GM12878 (cell line): ENCODE measurements around the gene PRKCE. TPM values are rescaled to one million over a fixed set of nuclear protein-coding genes. Genes with fewer than 3 reads are reported as not detected.

Source experiments
- ATAC-seq: fragments of 200-7000 bp; cut with Tn5 transposase; 3 replicates; pipeline ENCODE4 v1.9.1; 2020; ENCODE audit warnings: mild to moderate bottlenecking, moderate library complexity
- BruUV-seq: library from RNA; stranded (reverse); fragments of 400-500 nt; replicated peaks from 2 replicates; lab custom pipeline; 2021; lab: Mats Ljungman, UMichigan
- CTCF ChIA-PET: fragments of 300-600 bp; sonication (Branson Sonifier 250); formaldehyde crosslinking; extraction: SDS; loops from one replicate; lab custom pipeline; 2021; ENCODE audit warnings: inconsistent platforms; lab: Yijun Ruan, JAX
- POLR2A ChIA-PET: fragments of 350-600 bp; formaldehyde crosslinking; extraction: SDS; loops from one replicate; lab custom pipeline; 2021; ENCODE audit warnings: inconsistent platforms; lab: Charles Lee
- RAD21 ChIA-PET: fragments of 300-600 bp; sonication (Branson Sonifier 250); formaldehyde crosslinking; loops from one replicate; lab custom pipeline; 2023; ENCODE audit warnings: antibody characterized with exemption; ENCODE audit not compliant: unreplicated experiment; lab: Charles Lee
- SMC1A ChIA-PET: fragments of 300-600 bp; sonication (Branson Sonifier 250); formaldehyde crosslinking; loops from one replicate; lab custom pipeline; 2023; ENCODE audit not compliant: unreplicated experiment, uncharacterized antibody; lab: Charles Lee
- DNase-seq: peaks from one replicate; pipeline ENCODE4 v3.0.0-alpha.2; 2011; ENCODE audit warnings: low read depth, low spot score
- FAIRE-seq: peaks from 3 replicates; lab custom pipeline; 2011; peaks lifted over from hg19 to GRCh38; lab: Jason Lieb, UNC
- H2AFZ ChIP-seq: 2 replicates; pipeline ENCODE4 v1.6.0; 2011; ENCODE audit warnings: low read depth, low read length, control low read depth; ENCODE audit not compliant: control insufficient read depth
- H3K27ac ChIP-seq: 2 replicates; pipeline ENCODE4 v1.5.1; 2011; ENCODE audit warnings: control low read depth; ENCODE audit not compliant: control insufficient read depth, insufficient read depth
- H3K27me3 ChIP-seq, 2 experiments: replicated peaks in 1 of 2; 2 replicates each; pipeline versions ENCODE4 v1.6.0 to v1.6.1; 2011; ENCODE audit warnings: low read length in 1 of 2; ENCODE audit not compliant: control insufficient read depth in 2 of 2, insufficient read depth in 2 of 2
- H3K36me3 ChIP-seq, 2 experiments: 2 replicates each; pipeline ENCODE4 v1.5.1; 2011; ENCODE audit warnings: low read length in 1 of 2; ENCODE audit not compliant: control insufficient read depth in 2 of 2, insufficient read depth in 2 of 2
- H3K4me1 ChIP-seq: 2 replicates; pipeline ENCODE4 v1.6.1; 2011; ENCODE audit warnings: mild to moderate bottlenecking, low read length, moderate library complexity, mixed read lengths; ENCODE audit not compliant: control insufficient read depth, insufficient read depth
- H3K4me2 ChIP-seq: 2 replicates; pipeline ENCODE4 v1.6.0; 2011; ENCODE audit warnings: control low read depth; ENCODE audit not compliant: control insufficient read depth, insufficient read depth
- H3K4me3 ChIP-seq: fragments of 200-600 bp; sonication (generic); 2 replicates; pipeline ENCODE4 v1.5.1; 2016
- H3K79me2 ChIP-seq: 2 replicates; pipeline ENCODE4 v1.6.0; 2011; ENCODE audit warnings: low read length; ENCODE audit not compliant: control insufficient read depth, insufficient read depth
- H3K9ac ChIP-seq: 2 replicates; pipeline ENCODE4 v1.8.0; 2011; ENCODE audit warnings: low read length, control low read depth, mixed read lengths; ENCODE audit not compliant: control insufficient read depth, insufficient read depth
- H3K9me3 ChIP-seq: replicated peaks from 3 replicates; pipeline ENCODE4 v1.5.1; 2011; ENCODE audit warnings: mild to moderate bottlenecking, low read length; ENCODE audit not compliant: control insufficient read depth, insufficient read depth
- H4K20me1 ChIP-seq: 2 replicates; pipeline ENCODE4 v1.6.0; 2011; ENCODE audit not compliant: control insufficient read depth, insufficient read depth
- ATF7 ChIP-seq: fragments of 450-650 bp; IDR thresholded peaks from 2 replicates; pipeline ENCODE4 v1.6.1; 2016; ENCODE audit warnings: low read depth, mild to moderate bottlenecking
- CHD2 ChIP-seq: IDR thresholded peaks from 2 replicates; pipeline ENCODE4 v1.6.1; 2011; ENCODE audit warnings: low read depth, low read length, improper control_type of control experiment, borderline replicate concordance
- CHD4 ChIP-seq: fragments of 200-600 bp; sonication (generic); IDR thresholded peaks from 2 replicates; pipeline ENCODE4 v1.6.1; 2016; ENCODE audit warnings: mild to moderate bottlenecking
- DPF2 ChIP-seq: fragments of 450-650 bp; IDR thresholded peaks from 2 replicates; pipeline ENCODE4 v1.6.1; 2017; ENCODE audit warnings: mild to moderate bottlenecking
- EED ChIP-seq: sonication (generic); IDR thresholded peaks from 2 replicates; pipeline ENCODE4 v1.6.1; 2016; ENCODE audit warnings: antibody characterized with exemption, low read depth
- FOXM1 ChIP-seq: IDR thresholded peaks from 2 replicates; pipeline ENCODE4 v1.6.1; 2012; ENCODE audit warnings: low read depth, mild to moderate bottlenecking, inconsistent platforms, low read length, moderate library complexity
- HDAC2 ChIP-seq: fragments of 200-600 bp; sonication (generic); IDR thresholded peaks from 2 replicates; pipeline ENCODE4 v1.6.1; 2017
- HDAC6 ChIP-seq: fragments of 200-600 bp; sonication (generic); IDR thresholded peaks from one replicate; pipeline ENCODE4 v1.8.0; 2017; ENCODE audit warnings: antibody characterized with exemption; ENCODE audit not compliant: unreplicated experiment
- JUNB ChIP-seq: IDR thresholded peaks from 2 replicates; pipeline ENCODE4 v1.6.1; 2016; ENCODE audit warnings: antibody characterized with exemption, mild to moderate bottlenecking
- NFIC ChIP-seq: IDR thresholded peaks from 2 replicates; pipeline ENCODE4 v1.6.1; 2012; ENCODE audit warnings: low read depth, mild to moderate bottlenecking, inconsistent platforms, low read length, moderate library complexity
- NKRF ChIP-seq: fragments of 450-650 bp; conservative IDR thresholded peaks from 2 replicates; pipeline ENCODE4 v1.6.1; 2017; ENCODE audit warnings: mild to moderate bottlenecking, moderate library complexity
- NR2F1 ChIP-seq: fragments of 450-650 bp; conservative IDR thresholded peaks from 2 replicates; pipeline ENCODE4 v1.6.1; 2017; ENCODE audit warnings: mild to moderate bottlenecking
- SP1 ChIP-seq: IDR thresholded peaks from one replicate; pipeline ENCODE4 v1.6.1; 2011; ENCODE audit warnings: low read depth, low read length
- TAF1 ChIP-seq: IDR thresholded peaks from 2 replicates; pipeline ENCODE4 v1.6.1; 2011; ENCODE audit warnings: mild to moderate bottlenecking, low read depth, low read length, borderline replicate concordance
- ZBTB33 ChIP-seq: fragments of 450-650 bp; IDR thresholded peaks from 2 replicates; pipeline ENCODE4 v1.6.1; 2017; ENCODE audit warnings: mild to moderate bottlenecking
- WGBS: methylation state at CpG from one replicate; pipeline ENCODE4 v1.1.6; 2016; ENCODE audit warnings: low lambda C conversion rate; ENCODE audit not compliant: insufficient replicate concordance, insufficient coverage; ENCODE audit errors: missing lambda C conversion rate; 5-methylcytosine and 5-hydroxymethylcytosine counted together
- in situ Hi-C: fragments of 300-500 bp; cut with MboI; formaldehyde crosslinking; loops from 9 replicates; pipeline ENCODE4 v1.14.3; 2018; ENCODE audit warnings: mixed read lengths
- intact Hi-C: fragments of 100-400 bp; cut with micrococcal nuclease; formaldehyde crosslinking; loops from one replicate; pipeline ENCODE4 v1.14.2; 2022; ENCODE audit not compliant: unreplicated experiment
- polyA plus RNA-seq, 11 experiments: library from polyadenylated mRNA; depleted of rRNA in 4 of 11; unstranded in 6 of 11; stranded (reverse) in 5 of 11; fragments of >200 nt; fragmentation: Nextera tagmentation in 4 of 11; fragmentation: Illumina TruSeq in 1 of 11; extraction: Ambion mirVana in 4 of 11; extraction: Trizol in 1 of 11; gene quantifications; 1 replicate in 1 of 11; 2 replicates in 10 of 11; pipeline versions ENCODE4 v1.2.1 to v1.2.3, GENCODE V29; 2011 to 2016; ENCODE audit warnings: inconsistent platforms in 2 of 11, missing spikeins in 2 of 11, low read depth in 1 of 11
- total RNA-seq, 4 experiments: library from RNA; depleted of rRNA in 3 of 4; stranded (reverse); fragments of >200 nt in 3 of 4; fragmentation: Illumina TruSeq in 1 of 4; extraction: Trizol in 1 of 4; gene quantifications; 2 replicates each; pipeline versions ENCODE4 v1.2.1 to v1.2.3, GENCODE V29; 2013 to 2021
- TF ChIP-seq, protein P1 (sequence below): IDR thresholded peaks from 2 replicates; pipeline ENCODE4 v1.6.1; 2012; ENCODE audit warnings: low read length, inconsistent platforms

Gene PRKCE
- total and polyA plus RNA-seq, 10 of the 15 experiments (the other 5 are each of a cell fraction or from before 2014, with no cell fraction given): 2.6 to 28.2 (median 11.3) TPM

DNA sequence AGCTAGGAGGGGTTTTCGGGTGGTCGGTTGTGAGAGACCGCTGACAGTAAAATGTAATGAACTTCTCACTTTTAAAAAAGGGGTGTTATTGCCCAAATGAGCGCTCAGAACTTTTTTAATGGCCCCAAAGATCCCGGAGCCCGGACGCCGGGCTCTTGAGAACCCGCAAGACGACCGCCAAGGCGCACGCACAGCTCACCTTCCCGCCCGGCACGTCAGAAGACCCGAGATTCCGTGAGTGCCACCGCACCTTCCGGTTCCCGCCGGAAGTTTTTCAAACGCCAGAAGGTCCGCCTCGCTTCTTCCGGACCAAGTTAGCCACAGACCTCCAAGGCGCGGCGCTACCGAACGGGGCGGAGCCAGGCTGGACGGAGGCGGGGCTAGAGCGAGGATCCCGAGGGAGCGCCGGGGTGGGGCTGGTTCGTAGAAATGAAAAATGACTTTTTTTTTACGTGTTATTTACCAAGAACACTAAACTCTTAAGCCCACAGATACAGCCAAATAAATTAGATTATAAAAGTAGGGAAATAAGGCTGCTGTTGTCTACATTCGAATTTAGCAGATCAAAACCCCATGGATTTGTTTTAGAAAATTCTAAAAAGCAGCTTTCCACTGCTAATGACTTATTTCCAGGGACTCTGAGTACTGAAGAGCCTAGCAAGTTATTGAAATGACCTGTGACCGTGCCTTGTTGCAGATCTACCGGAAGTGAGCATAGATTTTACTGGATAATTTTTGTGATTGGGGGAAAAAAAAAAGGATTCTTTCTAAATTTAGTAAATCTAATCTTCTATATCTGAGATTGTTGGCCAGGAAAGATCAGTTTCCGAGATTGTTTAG lies 40.2 kb upstream of the PRKCE start, which contains the start of gene SRBD1 (continued):
- no peak for TF ChIP-seq CHD4
- no peak; the same call in 1 of the 2 replicates for TF ChIP-seq CHD2
- peak; percentile 67 for TF ChIP-seq EED
- peak; percentile 51; the same call in 1 of the 2 replicates for TF ChIP-seq TAF1
- TF ChIP-seq SP1: no peak
- TF ChIP-seq NKRF: peak; percentile 72; the same call in 1 of the 2 replicates
- no peak for TF ChIP-seq ZBTB33
- TF ChIP-seq, all 136 proteins: peak for 46

DNA sequence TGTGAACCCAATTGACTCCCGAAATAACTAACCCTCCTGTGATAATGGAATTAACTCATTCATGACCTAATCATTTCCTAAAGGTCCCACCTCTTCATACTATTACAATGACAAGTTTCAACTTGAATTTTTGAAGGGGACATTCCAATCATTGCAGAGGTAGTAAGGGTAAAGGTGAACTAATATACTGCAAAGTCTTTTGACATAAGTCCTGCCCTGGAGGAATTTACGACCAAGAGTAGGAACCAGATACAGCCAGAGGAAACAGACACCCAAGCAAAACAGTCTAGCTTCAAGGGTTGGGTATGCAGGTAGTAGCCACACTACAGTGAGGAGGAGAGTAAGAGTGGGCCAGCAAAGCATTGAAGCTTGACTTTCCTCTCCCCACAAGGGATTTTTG lies 39.2 kb upstream of the PRKCE start:
- WGBS: 3% methylated on average over 2 of the region's 2 CpGs
- in situ Hi-C loops (no loop called here), intact Hi-C loops (no loop called here)
- ATAC-seq (peak; percentile 14), FAIRE-seq (no peak), DNase-seq (no peak)
- no peaks in the 10 kb centered on the region for H3K9me3 ChIP-seq
- H3K4me2 ChIP-seq: no peak overlapping the region; the same call in 1 of the 2 replicates
- ChIA-PET RAD21 (interaction anchor here (0.9 to 1.6 kb wide), 2 partner anchors 142 to 152 kb away, joined by 3 to 4 read pairs; no protein-coding TSS in a partner anchor), SMC1A (interaction anchor here (0.6 to 1.0 kb wide), 2 partner anchors 9 to 808 kb away, joined by 3 to 4 read pairs; no protein-coding TSS in a partner anchor), CTCF (no interaction called here), POLR2A (interaction anchor here (0.5 kb wide), 1 partner anchor 322 kb away, joined by 3 read pairs; no protein-coding TSS in a partner anchor)
- H3K27me3 ChIP-seq: no peaks in the 10 kb centered on the region
- BruUV-seq: no TSS peak
- H3K4me3 ChIP-seq: no peak overlapping the region
- no peaks in the 10 kb centered on the region for H3K36me3 ChIP-seq
- peaks cover 6% of the 10 kb centered on the region; the same call in 1 of the 2 replicates for H3K4me1 ChIP-seq
- no peaks in the 10 kb centered on the region for H4K20me1 ChIP-seq
- no peak overlapping the region for H3K9ac ChIP-seq
- H3K79me2 ChIP-seq: peaks cover 28% of the 10 kb centered on the region
- no peak overlapping the region for H3K27ac ChIP-seq
- TF ChIP-seq FOXM1: peak; percentile 74; the same call in 1 of the 2 replicates
- no peak for TF ChIP-seq HDAC6
- peak; percentile 28; the same call in 1 of the 2 replicates for TF ChIP-seq ATF7
- TF ChIP-seq, protein P1, sequence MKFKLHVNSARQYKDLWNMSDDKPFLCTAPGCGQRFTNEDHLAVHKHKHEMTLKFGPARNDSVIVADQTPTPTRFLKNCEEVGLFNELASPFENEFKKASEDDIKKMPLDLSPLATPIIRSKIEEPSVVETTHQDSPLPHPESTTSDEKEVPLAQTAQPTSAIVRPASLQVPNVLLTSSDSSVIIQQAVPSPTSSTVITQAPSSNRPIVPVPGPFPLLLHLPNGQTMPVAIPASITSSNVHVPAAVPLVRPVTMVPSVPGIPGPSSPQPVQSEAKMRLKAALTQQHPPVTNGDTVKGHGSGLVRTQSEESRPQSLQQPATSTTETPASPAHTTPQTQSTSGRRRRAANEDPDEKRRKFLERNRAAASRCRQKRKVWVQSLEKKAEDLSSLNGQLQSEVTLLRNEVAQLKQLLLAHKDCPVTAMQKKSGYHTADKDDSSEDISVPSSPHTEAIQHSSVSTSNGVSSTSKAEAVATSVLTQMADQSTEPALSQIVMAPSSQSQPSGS: no peak
- no peak for TF ChIP-seq DPF2
- TF ChIP-seq NR2F1: 0 out of 2 replicates have a peak, but pooled peaks have one; percentile 18
- peak; percentile 48 for TF ChIP-seq JUNB
- TF ChIP-seq NFIC: peak; percentile 73; the same call in 1 of the 2 replicates
- TF ChIP-seq HDAC2: no peak
- H2AFZ ChIP-seq: peak overlapping the region; percentile 94; the same call in 1 of the 2 replicates
